HG02973 (cell line): ENCODE measurements around the gene SSBP3.
"Not testable (repeated sequence)": the region's sequence is repeated elsewhere in the genome, so short reads cannot be mapped to it uniquely, and the experiment has no call there.

Experiments
- ATAC-seq: cut with Tn5 transposase; IDR thresholded peaks from one replicate; pipeline ENCODE4 v1.9.1; 2021; ENCODE audit warnings: moderate library complexity; ENCODE audit not compliant: unreplicated experiment

SSBP3 gene

DNA sequence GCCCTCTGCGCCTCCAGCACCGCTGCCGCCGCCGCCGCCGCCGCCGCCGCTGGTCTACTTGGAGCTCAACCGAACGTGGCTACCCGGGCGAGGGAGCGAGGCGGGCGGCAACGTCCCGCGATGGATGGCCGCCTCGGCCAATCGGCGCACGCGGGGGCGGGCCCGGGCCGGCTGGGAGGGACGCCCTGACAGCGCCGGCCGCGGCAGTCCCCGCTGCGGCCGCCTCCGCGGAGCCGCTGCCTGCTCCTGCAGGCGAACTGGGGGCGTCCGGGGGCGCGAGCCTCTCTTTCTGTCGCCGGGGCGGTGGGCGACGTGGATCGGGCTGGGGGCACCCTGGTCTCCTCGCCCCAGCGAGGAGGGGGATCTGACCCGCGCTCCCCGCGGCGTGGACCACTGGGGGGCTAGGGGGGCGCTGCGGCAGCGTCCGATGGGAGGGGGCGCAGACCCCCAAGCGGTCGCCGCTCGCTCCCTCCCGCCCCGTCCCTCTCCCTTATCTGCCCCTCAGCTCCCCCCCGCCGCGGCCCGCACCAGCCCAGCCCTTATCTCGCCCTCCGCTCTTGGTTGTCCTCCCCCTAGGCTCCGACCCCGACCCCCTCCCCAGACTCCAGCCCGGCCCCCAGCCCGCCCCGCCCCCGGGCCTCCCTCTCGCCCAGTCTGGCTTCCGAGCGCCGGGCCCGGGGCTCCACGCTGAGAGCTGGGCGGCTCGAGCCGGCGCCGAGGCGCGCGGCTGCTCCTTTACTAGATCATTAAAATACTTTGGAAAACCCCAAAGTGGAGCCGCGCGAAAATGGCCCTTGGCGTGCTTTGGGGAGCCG, at the start of gene SSBP3:
TSS of gene SSBP3 (minus strand) at position 56 of the 815 bp plus-strand sequence.
- peak; percentile 78 for ATAC-seq

- no peak for ATAC-seq
Observed at GRCh38 chr1:54453509-54453908, 47.3 kb upstream of the SSBP3 start.

GRCh38 chr1:54453022-54453421, 46.8 kb upstream of the SSBP3 start:
- no peak for ATAC-seq

DNA sequence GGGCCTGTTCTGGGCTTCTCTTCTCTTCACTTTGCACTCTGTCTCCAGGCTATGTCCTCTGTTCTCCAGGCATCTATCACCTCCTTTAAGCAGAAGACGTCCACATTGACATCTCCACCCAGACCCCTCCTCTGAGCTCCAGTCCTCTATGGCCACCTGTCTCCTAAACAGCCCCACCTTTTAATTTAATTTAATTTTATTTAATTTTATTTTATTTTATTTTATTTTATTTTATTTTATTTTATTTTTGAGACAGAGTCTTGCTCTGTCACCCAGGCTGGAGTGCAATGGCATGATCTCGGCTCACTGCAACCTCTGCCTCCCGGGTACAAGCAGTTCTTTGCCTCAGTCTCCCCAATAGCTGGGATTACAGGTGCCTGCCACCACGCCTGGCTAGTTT, 43.2 kb upstream of the SSBP3 start:
- ATAC-seq = not testable (repeated sequence)

DNA sequence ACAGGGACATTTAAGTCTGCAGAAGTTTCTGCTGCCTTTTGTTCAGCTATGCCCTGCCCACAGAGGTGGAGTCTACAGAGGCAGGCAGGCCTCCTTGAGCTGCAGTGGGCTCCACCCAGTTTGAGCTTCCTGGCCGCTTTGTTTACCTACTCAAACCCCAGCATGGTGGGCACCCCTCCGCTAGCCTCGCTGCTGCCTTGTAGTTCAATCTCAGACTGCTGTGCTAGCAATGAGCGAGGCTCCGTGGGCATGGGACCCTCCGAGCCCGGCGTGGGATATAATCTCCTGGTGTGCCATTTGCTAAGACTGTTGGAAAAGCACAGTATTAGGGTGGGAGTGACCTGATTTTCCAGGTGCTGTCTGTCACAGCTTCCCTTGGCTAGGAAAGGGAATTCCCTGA, 42.6 kb upstream of the SSBP3 start:
- ATAC-seq = not testable (repeated sequence)

- ATAC-seq = not testable (repeated sequence)
Observed at GRCh38 chr1:54447081-54447480, 40.9 kb upstream of the SSBP3 start.

GRCh38 chr1:54442185-54442584, 36.0 kb upstream of the SSBP3 start:
- ATAC-seq = no peak

- no peak for ATAC-seq
Observed at GRCh38 chr1:54439550-54440223, 33.5 kb upstream of the SSBP3 start.

- no peak for ATAC-seq
Observed at GRCh38 chr1:54437783-54438182, 31.6 kb upstream of the SSBP3 start.

- no peak for ATAC-seq
Observed at GRCh38 chr1:54436826-54437225, 30.6 kb upstream of the SSBP3 start.

DNA sequence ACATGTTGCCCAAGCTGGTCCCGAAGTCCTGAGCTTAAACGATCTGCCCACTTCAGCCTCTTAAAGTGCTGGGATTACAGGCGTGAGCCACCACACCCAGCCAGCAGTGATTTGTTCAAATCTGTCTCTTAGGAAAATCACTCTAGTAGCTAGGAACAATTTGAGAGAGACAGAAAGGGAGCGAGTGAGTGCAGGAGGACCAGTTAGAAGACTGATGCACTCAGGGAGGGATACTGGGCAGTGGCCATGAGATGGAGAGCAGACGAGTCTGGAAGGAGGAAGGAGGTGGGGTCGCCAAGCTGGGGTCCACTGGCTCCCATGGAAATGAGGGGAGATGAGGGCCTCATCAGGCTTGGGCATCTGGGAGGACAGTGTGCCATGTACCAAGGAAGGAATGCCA, 23.6 kb upstream of the SSBP3 start:
- no peak for ATAC-seq

DNA sequence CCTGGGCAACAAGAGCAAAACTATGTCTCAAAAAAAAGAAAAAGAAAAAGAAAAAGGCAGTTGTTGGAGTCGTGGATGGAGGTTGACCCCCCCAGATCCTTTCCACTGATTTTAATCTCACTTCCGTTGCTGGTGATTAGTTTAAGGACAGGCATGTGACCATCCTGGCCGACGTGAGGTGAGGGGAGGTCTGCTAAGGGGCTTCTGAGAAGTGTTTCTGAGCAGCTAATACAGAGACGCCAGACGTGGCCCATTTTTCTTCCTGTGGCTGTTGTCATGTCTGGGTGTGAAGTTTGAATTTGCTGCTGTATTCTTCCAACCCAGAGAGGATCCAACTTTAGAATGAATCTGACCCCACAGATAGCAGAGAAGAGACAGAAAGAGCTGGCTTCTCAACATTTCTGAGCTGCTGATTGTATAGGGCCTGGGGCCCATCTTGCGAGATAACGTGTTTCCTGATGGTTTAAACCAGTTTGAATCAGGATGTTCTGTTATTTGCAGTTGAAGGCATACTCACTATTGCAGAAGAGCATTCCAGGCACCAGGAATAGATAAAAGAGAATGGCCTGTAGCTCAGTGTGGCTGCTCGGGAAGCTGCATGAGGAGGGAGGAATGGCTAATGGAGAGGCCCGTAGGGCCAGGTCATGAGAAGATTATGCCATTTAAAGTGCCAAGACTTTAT, 22.8 kb upstream of the SSBP3 start:
- no peak for ATAC-seq

GRCh38 chr1:54425152-54425584, 19.0 kb upstream of the SSBP3 start:
- ATAC-seq = no peak

DNA sequence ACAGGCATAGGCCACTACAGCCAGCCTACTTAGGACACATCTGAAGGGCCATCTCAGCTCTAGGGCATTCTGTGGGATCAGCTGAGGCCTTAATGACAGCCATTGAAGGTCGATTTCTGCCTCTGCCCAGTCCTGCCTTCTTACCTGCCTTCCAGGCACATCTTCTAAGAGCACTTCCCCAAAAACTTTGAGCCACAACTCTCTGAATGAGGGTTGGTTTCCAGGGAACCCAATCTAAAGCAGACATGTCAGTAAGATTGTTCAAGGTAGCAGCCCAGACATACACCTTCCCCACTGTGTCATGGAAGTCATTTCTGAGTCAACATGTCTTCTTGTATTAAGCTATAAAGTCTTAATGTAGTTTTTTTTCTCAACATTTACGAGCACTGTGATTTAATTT, 18.2 kb upstream of the SSBP3 start:
- no peak for ATAC-seq

GRCh38 chr1:54421101-54421504, 14.9 kb upstream of the SSBP3 start:
- no peak for ATAC-seq

- ATAC-seq = not testable (repeated sequence)
Observed at GRCh38 chr1:54418598-54418997, 12.4 kb upstream of the SSBP3 start.

DNA sequence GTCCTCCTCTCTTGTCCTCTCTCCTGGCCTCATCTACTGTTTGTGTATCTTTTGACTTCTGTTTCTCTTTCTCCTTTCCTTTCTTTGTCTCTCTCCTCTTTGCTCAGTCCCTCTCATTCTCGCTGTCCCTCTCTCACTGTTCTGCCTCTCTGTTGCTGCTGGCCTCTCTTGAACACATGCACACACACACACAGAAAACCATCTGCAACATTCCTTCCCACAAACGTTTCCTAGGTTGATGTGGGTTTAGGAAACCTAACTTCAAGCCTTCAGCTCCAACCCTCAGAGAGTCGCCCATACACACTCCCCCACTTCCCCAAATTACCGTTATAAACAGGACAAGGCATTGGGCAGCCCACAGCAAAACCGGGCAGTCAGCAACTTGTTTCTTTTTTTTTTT, 10.9 kb upstream of the SSBP3 start:
- no peak for ATAC-seq

DNA sequence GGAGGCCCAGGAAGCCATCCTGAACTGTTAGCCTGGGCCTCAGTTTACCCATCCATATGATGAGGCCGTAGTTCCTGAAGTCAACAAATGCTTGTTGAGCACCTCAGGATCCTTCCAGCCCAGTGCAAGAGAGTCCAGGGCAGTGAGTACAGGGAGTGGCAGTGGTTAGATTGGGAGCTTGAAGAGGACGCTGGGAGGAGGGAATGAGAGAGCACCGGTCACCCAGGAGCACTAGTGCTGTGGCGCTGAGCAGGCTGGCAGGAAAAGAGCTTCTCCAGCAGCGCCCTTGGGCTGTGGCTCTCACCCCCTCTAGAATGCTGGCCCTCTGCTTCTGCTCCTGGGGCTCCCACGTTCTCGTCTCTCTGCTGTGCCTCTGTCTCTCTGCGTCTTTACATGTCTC, 10.2 kb upstream of the SSBP3 start:
- no peak for ATAC-seq

- ATAC-seq = no peak
Observed at GRCh38 chr1:54415991-54416390, 9.8 kb upstream of the SSBP3 start.

DNA sequence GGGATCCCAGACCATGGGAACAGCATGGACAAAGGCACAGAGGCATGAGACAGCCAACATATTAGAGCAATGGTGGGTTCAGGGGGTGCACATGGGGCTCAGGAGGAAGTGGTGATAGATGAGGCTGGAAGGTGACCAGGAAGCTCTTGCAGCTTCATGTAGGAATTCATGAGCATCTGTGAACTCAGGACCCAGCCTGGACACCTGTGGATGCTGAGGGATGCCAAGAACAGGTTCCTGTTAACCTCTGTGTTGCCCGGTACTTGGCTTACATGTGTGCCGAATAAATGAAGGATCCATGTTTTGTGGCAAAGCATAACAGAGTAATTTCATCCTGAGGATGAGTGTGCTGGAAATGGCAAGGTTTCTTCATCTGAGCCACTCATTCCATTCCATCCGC, 9.3 kb upstream of the SSBP3 start:
- no peak for ATAC-seq

DNA sequence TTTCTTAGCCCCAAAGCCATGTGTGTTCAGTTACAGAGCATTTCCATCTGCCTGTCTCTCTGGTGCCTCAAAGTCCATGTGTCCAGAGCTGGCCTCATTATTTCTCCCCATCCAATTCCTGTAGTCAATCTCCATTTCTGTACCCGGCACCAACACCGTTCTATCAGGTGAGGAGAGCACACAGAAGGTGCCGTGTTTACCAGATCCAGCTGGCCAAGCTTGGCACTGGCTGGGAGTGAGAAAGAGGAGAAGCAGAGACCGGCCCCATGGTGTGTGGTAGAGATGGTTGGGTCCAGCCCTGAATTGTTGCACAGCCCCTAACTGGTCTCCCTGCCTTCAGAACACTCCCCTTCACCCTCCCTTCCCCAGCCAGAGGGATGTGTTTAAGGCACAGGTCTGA, 7.5 kb upstream of the SSBP3 start:
- no peak for ATAC-seq

GRCh38 chr1:54413295-54413694, 7.1 kb upstream of the SSBP3 start:
- no peak for ATAC-seq
